Panc1 (cell line): ENCODE data around the gene SRSF12. TPM values are rescaled to one million over a fixed set of nuclear protein-coding genes. Genes with fewer than 3 reads are reported as not detected.
A peak's percentile ranks its signal among the peaks of the same experiment; 100 is the strongest.
"Not testable (repeated sequence)": the region's sequence is repeated elsewhere in the genome, so short reads cannot be mapped to it uniquely, and the experiment has no call there.

ENCODE experiments used
- ATAC-seq: fragments of 200-7000 bp; cut with Tn5 transposase; 2 replicates; pipeline ENCODE4 v1.9.1; 2020; ENCODE audit warnings: mild to moderate bottlenecking, moderate library complexity
- BruUV-seq: library from RNA; stranded (reverse); fragments of 400-500 nt; replicated peaks from 2 replicates; lab custom pipeline; 2021; lab: Mats Ljungman, UMichigan
- CTCF ChIA-PET: fragments of 300-600 bp; sonication (Branson Sonifier 250); formaldehyde crosslinking; loops from one replicate; lab custom pipeline; 2022; ENCODE audit warnings: antibody characterized with exemption; lab: Charles Lee
- POLR2A ChIA-PET: fragments of 300-600 bp; sonication (Branson Sonifier 250); formaldehyde crosslinking; loops from one replicate; lab custom pipeline; 2022; ENCODE audit warnings: antibody characterized with exemption; lab: Charles Lee
- DNase-seq: peaks from one replicate; pipeline ENCODE4 v3.0.0-alpha.2; 2010; ENCODE audit warnings: low read depth, low spot score
- H3K27ac ChIP-seq: 2 replicates; pipeline ENCODE4 v1.5.1; 2011; ENCODE audit warnings: mild to moderate bottlenecking, low read length, inconsistent platforms
- H3K27me3 ChIP-seq: fragments of 200-500 bp; sonication (Bioruptor generic); 2 replicates; pipeline ENCODE4 v1.6.0; 2014; ENCODE audit warnings: low read length, inconsistent platforms; ENCODE audit not compliant: control insufficient read depth, insufficient read depth
- H3K36me3 ChIP-seq: fragments of 200-500 bp; sonication (Bioruptor generic); 2 replicates; pipeline ENCODE4 v1.5.1; 2014; ENCODE audit warnings: inconsistent platforms, mild to moderate bottlenecking, low read length, moderate library complexity; ENCODE audit not compliant: control insufficient read depth, insufficient read depth
- H3K4me1 ChIP-seq: 2 replicates; pipeline ENCODE4 v1.5.1; 2011; ENCODE audit warnings: inconsistent platforms, mild to moderate bottlenecking, low read length, moderate library complexity; ENCODE audit not compliant: control insufficient read depth, insufficient read depth
- H3K4me3 ChIP-seq, 2 experiments: 2 replicates each; pipeline ENCODE4 v1.5.1; 2011 to 2012; ENCODE audit warnings: low read depth in 2 of 2, low read length in 2 of 2, mild to moderate bottlenecking in 2 of 2, inconsistent platforms in 1 of 2, moderate library complexity in 1 of 2
- H3K9me3 ChIP-seq: fragments of 200-500 bp; sonication (Bioruptor generic); 2 replicates; pipeline ENCODE4 v1.5.1; 2014; ENCODE audit warnings: low read depth, mild to moderate bottlenecking, inconsistent platforms, low read length, moderate library complexity; ENCODE audit not compliant: control insufficient read depth, insufficient read depth
- POLR2AphosphoS5 ChIP-seq: IDR thresholded peaks from 2 replicates; pipeline ENCODE4 v1.6.1; 2012; ENCODE audit warnings: mild to moderate bottlenecking, low read depth, low read length, moderate library complexity
- SIN3A ChIP-seq: IDR thresholded peaks from 2 replicates; pipeline ENCODE4 v1.6.1; 2012; ENCODE audit warnings: low read depth, mild to moderate bottlenecking, low read length, moderate library complexity, borderline replicate concordance; ENCODE audit not compliant: insufficient read depth
- TCF7L2 ChIP-seq: IDR thresholded peaks from 2 replicates; pipeline ENCODE4 v1.6.1; 2011; ENCODE audit warnings: mild to moderate bottlenecking, low read depth, low read length, inconsistent platforms
- in situ Hi-C: cut with HindIII; loops from 2 replicates; pipeline ENCODE4 v1.10.0; 2016; ENCODE audit warnings: low sequenced_read_pairs, low pct_unique_long_range_greater_than_20kb
- intact Hi-C: fragments of 100-400 bp; cut with micrococcal nuclease; formaldehyde crosslinking; loops from one replicate; pipeline ENCODE4 v1.10.0; 2022; ENCODE audit not compliant: unreplicated experiment
- total RNA-seq: library from RNA; stranded (reverse); gene quantifications from one replicate; pipeline ENCODE4 v1.2.1, GENCODE V29; 2021; ENCODE audit not compliant: unreplicated experiment
- TF ChIP-seq, protein P1 (sequence below), 2 experiments: IDR thresholded peaks; 2 replicates each; pipeline ENCODE4 v1.6.1; 2011 to 2012; ENCODE audit warnings: low read depth in 2 of 2, control low read depth in 1 of 2, low read length in 1 of 2, mild to moderate bottlenecking in 1 of 2, moderate library complexity in 1 of 2; ENCODE audit not compliant: insufficient read depth in 1 of 2
- TF ChIP-seq, protein P2 (sequence below): fragments of 450-650 bp; IDR thresholded peaks from 2 replicates; pipeline ENCODE4 v1.5.1; 2017; ENCODE audit warnings: mild to moderate bottlenecking

Gene SRSF12
- total RNA-seq, 1 experiment from 2014 or later: 0.28 TPM

DNA sequence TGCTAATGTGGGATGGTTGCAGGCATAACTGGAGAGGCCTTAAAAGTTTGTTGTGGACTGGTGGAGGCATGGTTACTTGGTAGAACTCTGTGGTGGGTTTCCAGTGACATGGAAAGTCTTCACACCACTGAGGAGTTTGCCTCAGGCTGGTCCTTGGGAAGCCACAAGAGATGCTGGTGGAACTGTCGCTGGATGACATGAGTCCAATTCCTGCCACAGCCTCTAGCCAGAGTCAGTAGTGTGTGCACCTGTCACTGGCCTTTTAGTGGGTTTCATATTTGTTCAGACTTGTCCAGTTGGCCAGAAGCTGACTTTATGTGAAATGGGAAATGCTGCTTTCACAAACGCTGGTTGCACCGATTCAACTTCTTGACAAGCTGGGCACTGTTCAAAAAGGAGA lies 13.7 kb upstream of the SRSF12 start:
- ChIA-PET POLR2A (no interaction called here), CTCF (no interaction called here)
- H3K4me1 ChIP-seq: no peaks in the 10 kb centered on the region
- in situ Hi-C loops: no loop called here
- BruUV-seq: no TSS peak
- no peak for ATAC-seq
- intact Hi-C loops: no loop called here
- H3K9me3 ChIP-seq: no peaks in the 10 kb centered on the region
- TF ChIP-seq POLR2AphosphoS5 (no peak), SIN3A (no peak), TCF7L2 (no peak)
- TF ChIP-seq, protein P1, sequence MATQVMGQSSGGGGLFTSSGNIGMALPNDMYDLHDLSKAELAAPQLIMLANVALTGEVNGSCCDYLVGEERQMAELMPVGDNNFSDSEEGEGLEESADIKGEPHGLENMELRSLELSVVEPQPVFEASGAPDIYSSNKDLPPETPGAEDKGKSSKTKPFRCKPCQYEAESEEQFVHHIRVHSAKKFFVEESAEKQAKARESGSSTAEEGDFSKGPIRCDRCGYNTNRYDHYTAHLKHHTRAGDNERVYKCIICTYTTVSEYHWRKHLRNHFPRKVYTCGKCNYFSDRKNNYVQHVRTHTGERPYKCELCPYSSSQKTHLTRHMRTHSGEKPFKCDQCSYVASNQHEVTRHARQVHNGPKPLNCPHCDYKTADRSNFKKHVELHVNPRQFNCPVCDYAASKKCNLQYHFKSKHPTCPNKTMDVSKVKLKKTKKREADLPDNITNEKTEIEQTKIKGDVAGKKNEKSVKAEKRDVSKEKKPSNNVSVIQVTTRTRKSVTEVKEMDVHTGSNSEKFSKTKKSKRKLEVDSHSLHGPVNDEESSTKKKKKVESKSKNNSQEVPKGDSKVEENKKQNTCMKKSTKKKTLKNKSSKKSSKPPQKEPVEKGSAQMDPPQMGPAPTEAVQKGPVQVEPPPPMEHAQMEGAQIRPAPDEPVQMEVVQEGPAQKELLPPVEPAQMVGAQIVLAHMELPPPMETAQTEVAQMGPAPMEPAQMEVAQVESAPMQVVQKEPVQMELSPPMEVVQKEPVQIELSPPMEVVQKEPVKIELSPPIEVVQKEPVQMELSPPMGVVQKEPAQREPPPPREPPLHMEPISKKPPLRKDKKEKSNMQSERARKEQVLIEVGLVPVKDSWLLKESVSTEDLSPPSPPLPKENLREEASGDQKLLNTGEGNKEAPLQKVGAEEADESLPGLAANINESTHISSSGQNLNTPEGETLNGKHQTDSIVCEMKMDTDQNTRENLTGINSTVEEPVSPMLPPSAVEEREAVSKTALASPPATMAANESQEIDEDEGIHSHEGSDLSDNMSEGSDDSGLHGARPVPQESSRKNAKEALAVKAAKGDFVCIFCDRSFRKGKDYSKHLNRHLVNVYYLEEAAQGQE (IDR thresholded peaks at IDR 0.05; ENCODE audit: insufficient read depth in 1 of 2, low read depth in 2 of 2, low read length in 1 of 2): no peak
- TF ChIP-seq, protein P2, sequence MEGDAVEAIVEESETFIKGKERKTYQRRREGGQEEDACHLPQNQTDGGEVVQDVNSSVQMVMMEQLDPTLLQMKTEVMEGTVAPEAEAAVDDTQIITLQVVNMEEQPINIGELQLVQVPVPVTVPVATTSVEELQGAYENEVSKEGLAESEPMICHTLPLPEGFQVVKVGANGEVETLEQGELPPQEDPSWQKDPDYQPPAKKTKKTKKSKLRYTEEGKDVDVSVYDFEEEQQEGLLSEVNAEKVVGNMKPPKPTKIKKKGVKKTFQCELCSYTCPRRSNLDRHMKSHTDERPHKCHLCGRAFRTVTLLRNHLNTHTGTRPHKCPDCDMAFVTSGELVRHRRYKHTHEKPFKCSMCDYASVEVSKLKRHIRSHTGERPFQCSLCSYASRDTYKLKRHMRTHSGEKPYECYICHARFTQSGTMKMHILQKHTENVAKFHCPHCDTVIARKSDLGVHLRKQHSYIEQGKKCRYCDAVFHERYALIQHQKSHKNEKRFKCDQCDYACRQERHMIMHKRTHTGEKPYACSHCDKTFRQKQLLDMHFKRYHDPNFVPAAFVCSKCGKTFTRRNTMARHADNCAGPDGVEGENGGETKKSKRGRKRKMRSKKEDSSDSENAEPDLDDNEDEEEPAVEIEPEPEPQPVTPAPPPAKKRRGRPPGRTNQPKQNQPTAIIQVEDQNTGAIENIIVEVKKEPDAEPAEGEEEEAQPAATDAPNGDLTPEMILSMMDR: no peak
- H3K4me3 ChIP-seq: no peak overlapping the region
- no peak overlapping the region for H3K27ac ChIP-seq
- no peaks in the 10 kb centered on the region for H3K36me3 ChIP-seq
- no peak for DNase-seq
- no peaks in the 10 kb centered on the region; the same call in 1 of the 2 replicates for H3K27me3 ChIP-seq

DNA sequence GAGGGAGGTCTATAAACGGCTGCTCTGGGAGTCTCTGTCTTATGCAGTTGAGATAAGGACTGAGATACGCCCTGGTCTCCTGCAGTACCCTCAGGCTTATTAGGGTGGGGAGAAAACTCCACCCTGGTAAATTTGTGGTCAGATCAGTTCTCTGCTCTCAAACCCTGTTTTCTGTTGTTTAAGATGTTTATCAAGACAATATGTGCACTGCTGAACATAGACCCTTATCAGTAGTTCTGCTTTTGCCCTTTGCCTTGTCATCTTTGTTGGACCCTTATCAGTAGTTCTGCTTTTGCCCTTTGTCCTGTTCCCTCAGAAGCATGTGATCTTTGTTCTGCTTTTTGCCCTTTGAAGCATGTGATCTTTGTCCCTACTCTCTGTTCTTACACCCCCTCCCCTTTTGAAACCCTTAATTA lies 10.4 kb upstream of the SRSF12 start:
- H3K27ac ChIP-seq, ATAC-seq, H3K4me3 ChIP-seq, H3K4me1 ChIP-seq, in situ Hi-C loops, BruUV-seq, H3K36me3 ChIP-seq, CTCF ChIA-PET, DNase-seq, H3K9me3 ChIP-seq, H3K27me3 ChIP-seq: not testable (repeated sequence)
- POLR2A ChIA-PET: interaction anchor here (0.6 kb wide), 1 partner anchor 38 kb away, joined by 14 read pairs; no protein-coding TSS in a partner anchor
- intact Hi-C loops: loop anchor here (10.0 kb wide), 1 partner anchor 143 kb away; no protein-coding TSS in a partner anchor

DNA sequence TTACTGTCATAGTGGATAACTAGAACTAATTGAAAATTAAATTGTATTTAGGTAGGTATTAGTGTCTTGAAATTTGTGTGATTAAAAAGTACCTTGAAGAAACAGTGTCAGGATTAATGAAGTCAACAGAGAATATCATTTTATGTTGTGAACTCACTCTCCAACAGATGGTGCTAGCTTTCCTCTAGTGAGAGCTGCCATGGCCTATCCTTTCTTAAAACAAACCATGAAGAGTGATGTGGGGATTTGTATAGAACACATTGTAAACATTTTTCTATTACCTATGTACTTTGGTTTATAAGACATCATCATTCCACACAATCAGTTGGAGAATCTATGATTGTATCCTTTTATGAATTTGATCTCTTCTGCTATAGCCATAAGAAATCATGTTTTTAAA lies 4.8 kb upstream of the SRSF12 start:
- H3K27ac ChIP-seq: no peak overlapping the region
- peak; percentile 83 for ATAC-seq
- no peaks in the 10 kb centered on the region for H3K36me3 ChIP-seq
- in situ Hi-C loops: no loop called here
- DNase-seq: no peak
- no peaks in the 10 kb centered on the region; the same call in 1 of the 2 replicates for H3K27me3 ChIP-seq
- ChIA-PET POLR2A (no interaction called here), CTCF (interaction anchor here (0.6 kb wide), 1 partner anchor 60 kb away, joined by 5 read pairs; no protein-coding TSS in a partner anchor)
- H3K4me1 ChIP-seq: no peaks in the 10 kb centered on the region
- no TSS peak for BruUV-seq
- H3K4me3 ChIP-seq: no peak overlapping the region
- H3K9me3 ChIP-seq: no peaks in the 10 kb centered on the region
- TF ChIP-seq TCF7L2 (no peak), SIN3A (no peak), POLR2AphosphoS5 (no peak)
- TF ChIP-seq, protein P1 (IDR thresholded peaks at IDR 0.05; ENCODE audit: insufficient read depth in 1 of 2, low read depth in 2 of 2, low read length in 1 of 2): no peak
- TF ChIP-seq, protein P2: peak; percentile 70; the same call in 1 of the 2 replicates
- intact Hi-C loops: loop anchor here (1.0 to 10.0 kb wide), 2 partner anchors 120 to 138 kb away; no protein-coding TSS in a partner anchor
